ENCODE measurements around the gene DLAT. TPM values are rescaled to one million over a fixed set of nuclear protein-coding genes. Genes with fewer than 3 reads are reported as not detected.

DLAT gene
- total RNA-seq, 1 experiment from 2014 or later = 68.1 TPM

- H3K79me2 ChIP-seq (ENCODE audit: insufficient read depth, low read length) = peaks cover 22% of the 10 kb centered on the region
- RAD21 ChIA-PET (ENCODE audit: low non-redundant PET in 1 of 2, low total read pairs in 2 of 2, uncharacterized antibody in 2 of 2, unreplicated experiment in 2 of 2) = no interaction called here
- ATAC-seq (no peak), DNase-seq (ENCODE audit: low read depth, low spot score) (no peak)
- H3K27me3 ChIP-seq (ENCODE audit: insufficient read depth, low read length) = no peaks in the 10 kb centered on the region
- CTCF ChIA-PET = no interaction called here
- no peak overlapping the region for H2AFZ ChIP-seq (ENCODE audit: low read depth, low read length, poor library complexity, severe bottlenecking)
- H3K27ac ChIP-seq (ENCODE audit: low read depth, low read length) = no peak overlapping the region
- no peaks in the 10 kb centered on the region for H3K9me3 ChIP-seq (ENCODE audit: control insufficient read depth in 1 of 2, insufficient read depth in 1 of 2, low read depth in 1 of 2, low read length in 2 of 2)
- H3K9me2 ChIP-seq (ENCODE audit: insufficient read depth) = no peaks in the 10 kb centered on the region
- no TSS peak for BruUV-seq (replicated peaks)
- peaks cover 25 to 33% of the 10 kb centered on the region in 2 experiments; a peak in 2 of 4 replicates for H3K36me3 ChIP-seq (ENCODE audit: control insufficient read depth in 1 of 2, insufficient read depth in 2 of 2, low read length in 2 of 2)
- H3K4me1 ChIP-seq (ENCODE audit: control insufficient read depth in 1 of 2, insufficient read depth in 2 of 2, low read length in 2 of 2) = peaks cover 6 to 15% of the 10 kb centered on the region in 2 experiments; a peak in 3 of 4 replicates
- H3K9ac ChIP-seq (ENCODE audit: low read length) = no peak overlapping the region
- POLR2A ChIA-PET = no interaction called here
- intact Hi-C loops (cut with micrococcal nuclease) = no loop called here
- H3K4me2 ChIP-seq (ENCODE audit: low read length) = no peak overlapping the region
- no peak overlapping the region for H3K4me3 ChIP-seq (replicated peaks in 1 of 2; ENCODE audit: low read depth in 1 of 2, low read length in 2 of 2)
- TF ChIP-seq ZFX (IDR thresholded peaks at IDR 0.05) = no peak
- TF ChIP-seq EGR1 (IDR thresholded peaks at IDR 0.05; ENCODE audit: low read depth) = no peak
- TF ChIP-seq POLR2AphosphoS5 (IDR thresholded peaks at IDR 0.05; ENCODE audit: low read depth, low read length) = no peak
- no peak for TF ChIP-seq CEBPB (IDR thresholded peaks at IDR 0.05; ENCODE audit: low read depth)
- no peak for TF ChIP-seq FOSL1 (IDR thresholded peaks at IDR 0.05; ENCODE audit: low read depth)
- no peak for TF ChIP-seq YY1 (IDR thresholded peaks at IDR 0.05; ENCODE audit: extremely low read depth, insufficient replicate concordance, low read depth, low read length)
- TF ChIP-seq, protein P1, sequence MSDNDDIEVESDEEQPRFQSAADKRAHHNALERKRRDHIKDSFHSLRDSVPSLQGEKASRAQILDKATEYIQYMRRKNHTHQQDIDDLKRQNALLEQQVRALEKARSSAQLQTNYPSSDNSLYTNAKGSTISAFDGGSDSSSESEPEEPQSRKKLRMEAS (IDR thresholded peaks at IDR 0.05) = no peak
- TF ChIP-seq, protein P2, sequence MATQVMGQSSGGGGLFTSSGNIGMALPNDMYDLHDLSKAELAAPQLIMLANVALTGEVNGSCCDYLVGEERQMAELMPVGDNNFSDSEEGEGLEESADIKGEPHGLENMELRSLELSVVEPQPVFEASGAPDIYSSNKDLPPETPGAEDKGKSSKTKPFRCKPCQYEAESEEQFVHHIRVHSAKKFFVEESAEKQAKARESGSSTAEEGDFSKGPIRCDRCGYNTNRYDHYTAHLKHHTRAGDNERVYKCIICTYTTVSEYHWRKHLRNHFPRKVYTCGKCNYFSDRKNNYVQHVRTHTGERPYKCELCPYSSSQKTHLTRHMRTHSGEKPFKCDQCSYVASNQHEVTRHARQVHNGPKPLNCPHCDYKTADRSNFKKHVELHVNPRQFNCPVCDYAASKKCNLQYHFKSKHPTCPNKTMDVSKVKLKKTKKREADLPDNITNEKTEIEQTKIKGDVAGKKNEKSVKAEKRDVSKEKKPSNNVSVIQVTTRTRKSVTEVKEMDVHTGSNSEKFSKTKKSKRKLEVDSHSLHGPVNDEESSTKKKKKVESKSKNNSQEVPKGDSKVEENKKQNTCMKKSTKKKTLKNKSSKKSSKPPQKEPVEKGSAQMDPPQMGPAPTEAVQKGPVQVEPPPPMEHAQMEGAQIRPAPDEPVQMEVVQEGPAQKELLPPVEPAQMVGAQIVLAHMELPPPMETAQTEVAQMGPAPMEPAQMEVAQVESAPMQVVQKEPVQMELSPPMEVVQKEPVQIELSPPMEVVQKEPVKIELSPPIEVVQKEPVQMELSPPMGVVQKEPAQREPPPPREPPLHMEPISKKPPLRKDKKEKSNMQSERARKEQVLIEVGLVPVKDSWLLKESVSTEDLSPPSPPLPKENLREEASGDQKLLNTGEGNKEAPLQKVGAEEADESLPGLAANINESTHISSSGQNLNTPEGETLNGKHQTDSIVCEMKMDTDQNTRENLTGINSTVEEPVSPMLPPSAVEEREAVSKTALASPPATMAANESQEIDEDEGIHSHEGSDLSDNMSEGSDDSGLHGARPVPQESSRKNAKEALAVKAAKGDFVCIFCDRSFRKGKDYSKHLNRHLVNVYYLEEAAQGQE (IDR thresholded peaks at IDR 0.05; ENCODE audit: low read depth) = no peak
- no peak for TF ChIP-seq SIN3A (IDR thresholded peaks at IDR 0.05; ENCODE audit: low read depth)
- TF ChIP-seq, protein P3, sequence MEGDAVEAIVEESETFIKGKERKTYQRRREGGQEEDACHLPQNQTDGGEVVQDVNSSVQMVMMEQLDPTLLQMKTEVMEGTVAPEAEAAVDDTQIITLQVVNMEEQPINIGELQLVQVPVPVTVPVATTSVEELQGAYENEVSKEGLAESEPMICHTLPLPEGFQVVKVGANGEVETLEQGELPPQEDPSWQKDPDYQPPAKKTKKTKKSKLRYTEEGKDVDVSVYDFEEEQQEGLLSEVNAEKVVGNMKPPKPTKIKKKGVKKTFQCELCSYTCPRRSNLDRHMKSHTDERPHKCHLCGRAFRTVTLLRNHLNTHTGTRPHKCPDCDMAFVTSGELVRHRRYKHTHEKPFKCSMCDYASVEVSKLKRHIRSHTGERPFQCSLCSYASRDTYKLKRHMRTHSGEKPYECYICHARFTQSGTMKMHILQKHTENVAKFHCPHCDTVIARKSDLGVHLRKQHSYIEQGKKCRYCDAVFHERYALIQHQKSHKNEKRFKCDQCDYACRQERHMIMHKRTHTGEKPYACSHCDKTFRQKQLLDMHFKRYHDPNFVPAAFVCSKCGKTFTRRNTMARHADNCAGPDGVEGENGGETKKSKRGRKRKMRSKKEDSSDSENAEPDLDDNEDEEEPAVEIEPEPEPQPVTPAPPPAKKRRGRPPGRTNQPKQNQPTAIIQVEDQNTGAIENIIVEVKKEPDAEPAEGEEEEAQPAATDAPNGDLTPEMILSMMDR (IDR thresholded peaks at IDR 0.05 in 2 of 3, conservative IDR thresholded peaks at IDR 0.05 in 1 of 3; ENCODE audit: borderline replicate concordance in 1 of 3, insufficient read depth in 1 of 3, low read depth in 2 of 3, low read length in 2 of 3) = no peak
- TF ChIP-seq ZNF274 (IDR thresholded peaks at IDR 0.05; ENCODE audit: low read depth, low read length) = no peak
- no peak for TF ChIP-seq SRF (IDR thresholded peaks at IDR 0.05; ENCODE audit: low read depth)
- no peak for TF ChIP-seq ELF1 (IDR thresholded peaks at IDR 0.05; ENCODE audit: borderline replicate concordance, low read depth)
- no peak for TF ChIP-seq EZH2 (IDR thresholded peaks at IDR 0.05)
- TF ChIP-seq JUND (IDR thresholded peaks at IDR 0.05) = no peak
- no peak for TF ChIP-seq CBX3 (IDR thresholded peaks at IDR 0.05; ENCODE audit: low read depth)
- no peaks in the 10 kb centered on the region for H4K20me1 ChIP-seq (ENCODE audit: insufficient read depth)
These were observed 26.6 kb downstream of the DLAT start for GRCh38 chr11:112051768-112052167.

Measured in HCT116 (cell line).